Erythroblast (primary cell): Measurements from ENCODE around the gene HOXB8.
A peak's percentile ranks its signal among the peaks of the same experiment; 100 is the strongest.

ENCODE experiments used
- DNase-seq, 2 experiments: peaks; one replicate each; lab custom pipeline; 2025; lab: John Stamatoyannopoulos, UW
- GATA1 ChIP-seq: IDR thresholded peaks from 2 replicates; pipeline ENCODE4 v1.6.1; 2011; ENCODE audit warnings: low read depth, mild to moderate bottlenecking, control low read depth, low read length, moderate library complexity
- POLR2A ChIP-seq: IDR thresholded peaks from 2 replicates; pipeline ENCODE4 v1.6.1; 2011; ENCODE audit warnings: mild to moderate bottlenecking, low read length

HOXB8 gene

DNA sequence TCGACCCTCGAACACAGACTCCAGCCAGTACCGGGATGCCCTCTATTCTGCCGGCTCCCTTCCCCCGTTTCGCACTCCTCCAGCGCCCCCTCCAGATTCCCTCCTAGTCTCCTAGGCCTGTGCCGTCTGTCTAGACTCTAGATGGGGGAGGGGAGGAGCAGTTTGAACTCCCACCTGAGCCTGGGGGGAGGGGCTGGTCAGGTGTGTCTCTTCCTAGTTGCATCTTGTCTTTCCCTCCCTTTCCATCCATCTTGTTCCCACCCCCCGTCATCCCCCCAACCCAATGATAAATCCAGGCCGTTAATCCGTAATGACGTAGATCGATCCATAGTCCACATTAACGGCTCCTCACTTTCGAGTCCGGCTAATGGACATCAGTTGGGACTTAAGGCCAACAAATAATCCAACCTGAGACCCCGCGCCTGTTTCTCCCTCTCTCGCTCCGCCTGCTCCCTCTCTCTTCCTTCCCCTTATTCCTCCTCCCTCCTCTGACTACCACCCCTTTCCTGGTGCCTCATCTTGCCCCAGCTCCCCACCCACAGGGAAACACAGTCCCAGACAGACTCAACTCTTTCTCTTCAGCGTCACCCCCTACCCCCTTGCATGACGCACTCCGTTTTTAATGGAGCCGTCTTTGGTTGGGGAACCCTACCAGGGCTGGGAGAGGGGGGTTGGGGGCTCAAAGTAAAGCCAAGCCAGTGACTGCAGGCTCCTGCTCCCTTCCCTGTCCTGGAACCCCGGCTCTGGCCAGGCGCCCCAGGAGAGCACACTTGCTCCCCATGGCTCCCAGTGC, 18.2 kb downstream of the HOXB8 start:
- DNase-seq = no peak

GRCh38 chr17:48596000-48596734, 18.9 kb downstream of the HOXB8 start:
- peak in 1 of 2 experiments; percentile 31 for DNase-seq

More for the DNA sequence above, 18.2 kb downstream of the HOXB8 start:
- TF ChIP-seq GATA1 (no peak), POLR2A (no peak)

DNA sequence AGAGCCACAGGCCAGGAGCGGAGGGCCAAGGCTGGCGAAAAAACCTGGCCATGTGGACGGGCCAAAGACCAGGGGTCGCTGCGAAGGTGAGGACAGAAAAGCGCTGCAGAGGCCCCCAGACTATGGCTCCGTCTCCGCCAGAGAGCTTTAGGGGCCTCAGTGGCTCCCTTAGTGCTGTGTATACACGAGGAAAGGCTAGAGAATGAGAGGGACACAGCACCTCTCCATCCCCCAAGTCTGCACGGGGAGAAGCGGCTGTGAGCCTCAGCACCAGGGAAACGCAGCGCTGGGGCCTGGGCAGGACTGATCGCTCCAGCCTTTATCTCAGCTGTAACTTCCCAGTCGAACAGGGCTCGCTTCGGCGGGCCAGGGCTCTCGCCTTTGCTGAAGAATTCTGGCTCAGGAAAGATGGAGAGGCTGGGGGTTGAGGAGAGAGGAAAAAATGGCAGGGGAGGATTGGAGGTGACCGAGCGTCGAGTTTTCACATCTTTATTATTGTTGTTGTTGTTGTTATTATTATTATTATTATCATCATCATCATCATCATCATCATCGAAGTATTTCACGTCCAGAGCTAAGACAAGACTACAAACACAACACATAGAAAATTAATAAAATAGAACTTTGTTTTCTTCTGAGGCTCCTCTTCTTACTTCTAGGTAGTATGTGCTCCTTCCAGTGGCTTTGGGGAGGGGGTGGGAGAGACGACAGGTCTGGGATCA, 19.7 kb downstream of the HOXB8 start:
- DNase-seq = no peak
- TF ChIP-seq GATA1 (no peak), POLR2A (no peak)

More at GRCh38 chr17:48596000-48596734, 18.9 kb downstream of the HOXB8 start:
- TF ChIP-seq GATA1 = no peak
- TF ChIP-seq POLR2A = no peak

DNA sequence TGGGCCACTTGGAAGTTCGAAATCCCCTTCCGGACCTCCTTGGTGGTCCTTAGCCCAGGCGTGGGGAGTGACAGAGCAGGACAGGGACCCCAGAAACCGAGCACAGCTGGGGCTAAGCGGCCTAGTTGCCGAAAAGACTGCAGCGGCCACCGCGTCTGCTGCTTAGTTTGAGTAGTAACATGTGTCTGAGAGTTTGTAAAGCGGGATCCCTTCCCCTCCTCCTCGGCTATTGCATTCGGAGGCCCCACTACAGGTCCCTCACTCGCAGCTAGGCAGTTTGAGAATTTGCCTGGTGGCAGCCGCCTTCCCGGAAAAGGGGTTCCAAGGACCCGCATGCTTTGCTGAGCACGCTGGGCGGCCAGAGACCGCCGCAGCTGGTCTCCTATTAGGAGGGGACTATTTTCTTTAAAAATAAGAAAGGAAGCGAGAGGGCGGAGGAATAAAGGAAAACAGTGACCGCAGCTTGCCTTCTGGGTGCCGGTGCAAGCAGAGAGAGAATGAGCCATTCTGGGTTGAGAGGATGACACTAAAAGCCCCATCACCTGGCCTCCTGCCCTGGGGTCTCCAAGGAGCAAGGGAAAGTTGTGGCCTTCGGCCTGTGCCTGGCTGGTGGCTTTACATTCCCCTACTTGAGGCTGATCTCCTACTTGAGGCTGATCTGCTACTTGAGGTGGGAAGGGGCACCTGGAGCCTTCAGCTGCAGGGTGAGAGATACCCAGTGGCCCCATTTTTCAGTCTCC, 20.4 kb downstream of the HOXB8 start:
- TF ChIP-seq POLR2A (no peak), GATA1 (no peak)
- no peak for DNase-seq

DNA sequence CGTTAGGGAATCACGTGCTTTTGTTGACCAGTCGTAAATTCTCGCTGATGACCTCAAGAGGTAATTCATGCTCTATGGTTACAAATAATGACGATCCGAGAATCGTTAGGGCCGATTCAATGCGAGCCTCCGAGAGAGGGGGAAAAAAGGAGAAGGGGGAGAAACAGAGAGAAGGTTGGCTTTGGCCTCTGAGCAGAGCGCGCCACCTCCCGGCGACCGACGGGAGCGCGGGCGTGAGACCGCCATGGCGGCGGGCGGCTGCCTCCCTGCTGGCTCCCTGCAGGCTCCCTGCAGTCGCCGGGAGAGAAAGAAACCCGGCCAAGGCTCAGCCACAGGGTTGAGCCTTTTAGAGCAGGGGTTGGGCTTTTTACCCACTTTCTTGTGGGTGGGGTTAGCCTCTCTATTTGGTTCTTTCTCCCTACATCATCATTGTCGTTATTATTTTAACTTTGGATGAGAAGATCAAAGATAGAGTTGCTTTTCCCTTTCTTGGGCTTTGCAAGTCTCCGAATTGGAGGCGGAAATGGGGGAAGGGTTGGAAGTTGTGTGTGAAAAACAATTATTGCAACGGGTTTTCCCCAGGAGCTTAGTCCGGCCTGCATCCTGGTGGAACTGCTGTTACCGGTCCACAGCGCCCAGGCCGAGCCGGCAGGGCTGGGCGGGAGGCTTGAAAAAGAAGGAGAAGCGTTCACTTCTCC, 21.1 kb downstream of the HOXB8 start:
- peak; percentile 82 to 88 for DNase-seq
- TF ChIP-seq POLR2A = no peak
- TF ChIP-seq GATA1 = no peak

- TF ChIP-seq POLR2A = no peak
- TF ChIP-seq GATA1 = no peak
- peak; percentile 62 to 63 for DNase-seq
Measured at GRCh38 chr17:48593126-48593829, 21.8 kb downstream of the HOXB8 start, which contains the start of gene HOXB5. HOXB5 (minus strand) TSS chr17:48593779; CDS start chr17:48593682, 97 bp downstream.

DNA sequence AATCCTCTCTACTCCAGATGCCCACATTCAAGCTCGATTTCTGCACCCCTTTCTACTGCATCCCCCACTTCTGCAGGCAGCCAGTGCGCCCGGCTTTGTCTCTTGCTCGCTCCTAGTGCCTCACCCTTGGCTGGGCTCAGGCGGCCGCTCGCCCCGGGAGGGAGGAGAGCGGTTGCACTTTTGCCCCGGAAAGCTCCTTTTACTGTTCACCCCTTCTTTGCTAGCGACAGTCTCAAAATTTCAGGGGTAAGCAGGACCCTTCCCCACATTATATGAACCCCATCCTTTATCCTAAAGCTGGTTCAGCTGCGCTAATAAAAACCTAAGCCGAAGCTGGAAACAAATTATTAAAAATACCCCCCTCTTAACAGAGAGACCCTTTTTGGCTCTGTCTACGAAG, 22.5 kb downstream of the HOXB8 start:
- DNase-seq = peak; percentile 35 to 51
- TF ChIP-seq GATA1 (no peak), POLR2A (no peak)

DNA sequence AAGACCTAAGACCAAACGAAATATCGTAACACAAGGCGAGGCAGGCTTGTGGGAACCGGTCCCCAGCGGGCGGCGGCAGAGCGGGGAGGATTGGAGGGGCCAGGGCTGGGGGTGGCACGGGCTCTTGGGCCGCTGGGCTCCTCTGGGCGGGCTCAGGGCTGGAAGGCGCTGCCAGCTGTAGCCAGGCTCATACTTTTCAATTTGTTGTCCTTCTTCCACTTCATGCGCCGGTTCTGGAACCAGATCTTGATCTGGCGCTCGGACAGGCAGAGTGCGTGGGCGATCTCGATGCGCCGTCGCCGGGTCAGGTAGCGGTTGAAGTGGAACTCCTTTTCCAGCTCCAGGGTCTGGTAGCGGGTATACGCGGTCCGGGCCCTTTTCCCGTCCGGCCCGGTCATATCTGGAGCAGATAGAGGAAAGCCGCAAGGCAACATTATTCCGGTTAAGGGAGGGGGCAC, 23.0 kb downstream of the HOXB8 start:
- peak; percentile 18 to 31 for DNase-seq
- TF ChIP-seq POLR2A = no peak
- TF ChIP-seq GATA1 = no peak

DNA sequence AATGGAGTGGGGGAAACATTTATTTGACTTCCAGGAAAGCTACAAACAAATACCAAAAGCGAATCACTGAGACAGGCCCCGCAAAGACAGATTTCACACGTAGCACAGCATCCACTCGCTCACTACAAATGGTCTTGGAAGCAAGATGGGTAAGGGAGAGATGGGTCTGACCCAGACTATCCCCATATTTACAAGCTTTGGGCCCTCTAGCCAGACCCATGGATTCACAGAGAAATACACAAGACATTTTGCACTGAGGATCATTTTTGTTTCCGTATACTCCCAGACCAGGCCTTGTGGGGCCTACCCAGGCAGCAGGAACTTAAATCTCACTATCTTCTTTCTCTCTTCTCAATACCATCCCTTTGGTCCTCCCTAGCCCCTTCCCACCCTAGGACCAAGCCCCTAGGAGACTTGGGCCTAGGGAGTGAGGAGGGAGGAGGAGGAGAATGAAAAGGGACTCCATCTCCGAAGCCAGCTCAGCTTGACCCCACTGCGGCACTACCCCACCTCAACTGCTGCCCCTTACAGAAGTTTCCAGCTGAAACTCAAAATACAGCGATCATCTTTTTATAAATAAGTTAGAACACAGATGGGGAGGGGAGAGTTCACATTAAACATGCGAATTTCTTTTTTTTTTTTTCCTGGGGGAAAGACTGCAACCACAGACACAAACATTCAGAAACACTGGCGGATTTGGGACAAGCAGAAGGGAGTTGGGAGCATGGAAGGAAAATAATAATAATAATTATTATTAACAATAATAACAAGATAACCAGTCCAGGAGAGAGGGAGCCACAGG, 23.6 kb downstream of the HOXB8 start:
- no peak for DNase-seq
- no peak for TF ChIP-seq GATA1
- no peak for TF ChIP-seq POLR2A

DNA sequence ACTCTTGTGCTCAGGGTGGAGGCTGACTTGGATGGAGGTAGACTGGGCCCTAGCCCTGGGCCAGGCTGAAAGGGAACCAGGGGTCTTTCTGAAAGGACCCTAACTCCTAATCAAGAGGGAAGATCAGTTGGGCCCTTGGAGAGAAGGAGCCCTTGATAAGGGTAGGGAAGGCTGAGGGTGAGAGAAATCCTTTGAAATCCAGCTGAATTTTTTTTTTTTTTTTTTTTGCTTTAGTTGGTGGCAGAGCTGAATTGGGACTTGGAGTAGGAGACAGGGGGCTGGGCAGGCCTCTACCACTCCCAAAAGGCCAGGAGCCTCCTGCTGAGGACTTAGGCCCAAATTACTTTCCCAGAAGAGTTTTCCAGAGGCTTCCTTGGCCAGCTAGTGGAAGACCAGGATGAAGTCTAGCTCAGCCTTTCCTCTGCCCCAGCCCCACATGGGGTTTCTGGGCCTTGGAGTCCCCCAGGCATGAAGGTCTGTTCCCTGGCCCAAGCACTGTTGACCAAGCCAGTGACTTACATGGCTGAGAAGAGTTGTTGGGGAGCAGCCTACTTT, 24.4 kb downstream of the HOXB8 start:
- TF ChIP-seq GATA1 (no peak), POLR2A (no peak)
- no peak for DNase-seq

GRCh38 chr17:48589831-48590606, 25.1 kb downstream of the HOXB8 start, which contains the start of gene HOXB3:
HOXB3 (minus strand) TSS chr17:48590241; CDS start chr17:48552474, 37,767 bp downstream.
- DNase-seq = no peak
- TF ChIP-seq POLR2A = no peak
- TF ChIP-seq GATA1 = no peak
